SK-N-SH treated with all-trans-retinoic acid at 6 μM for 48 hours (cell line): ENCODE measurements around the gene SLC26A8.

Source experiments
- ARNTL ChIP-seq: fragments of 450-650 bp; formaldehyde crosslinking; IDR thresholded peaks from 2 replicates; pipeline ENCODE4 v1.5.0; 2020; ENCODE audit warnings: low read depth, mild to moderate bottlenecking, moderate library complexity, borderline replicate concordance
- ESRRG ChIP-seq: fragments of 250-450 bp; sonication (Bioruptor Pico); IDR thresholded peaks from 2 replicates; pipeline ENCODE4 v1.6.1; 2021; ENCODE audit warnings: mild to moderate bottlenecking
- GLIS3 ChIP-seq: fragments of 250-450 bp; sonication (Bioruptor Pico); IDR thresholded peaks from 2 replicates; pipeline ENCODE4 v1.5.0; 2020; ENCODE audit warnings: mild to moderate bottlenecking, moderate library complexity
- PATZ1 ChIP-seq: fragments of 250-450 bp; sonication (Bioruptor Pico); IDR thresholded peaks from 2 replicates; pipeline ENCODE4 v1.8.0; 2020; ENCODE audit warnings: mild to moderate bottlenecking, moderate library complexity, borderline replicate concordance
- PPARA ChIP-seq: fragments of 250-450 bp; sonication (Bioruptor Pico); IDR thresholded peaks from 2 replicates; pipeline ENCODE4 v1.5.0; 2020; ENCODE audit warnings: mild to moderate bottlenecking, borderline replicate concordance
- RARB ChIP-seq: fragments of 250-450 bp; sonication (Bioruptor Pico); IDR thresholded peaks from 2 replicates; pipeline ENCODE4 v1.8.0; 2021; ENCODE audit warnings: mild to moderate bottlenecking, moderate library complexity
- TOX ChIP-seq: fragments of 250-450 bp; sonication (Bioruptor Pico); IDR thresholded peaks from 2 replicates; pipeline ENCODE4 v1.8.0; 2021; ENCODE audit warnings: mild to moderate bottlenecking, moderate library complexity, borderline replicate concordance
- ZFP3 ChIP-seq: fragments of 250-450 bp; sonication (Bioruptor Pico); IDR thresholded peaks from 2 replicates; pipeline ENCODE4 v1.5.0; 2020; ENCODE audit warnings: mild to moderate bottlenecking, moderate library complexity
- TF ChIP-seq, protein P1 (sequence below): fragments of 250-450 bp; sonication (Bioruptor Pico); IDR thresholded peaks from 2 replicates; pipeline ENCODE4 v1.5.1; 2020; ENCODE audit warnings: low read depth, mild to moderate bottlenecking, moderate library complexity

DNA sequence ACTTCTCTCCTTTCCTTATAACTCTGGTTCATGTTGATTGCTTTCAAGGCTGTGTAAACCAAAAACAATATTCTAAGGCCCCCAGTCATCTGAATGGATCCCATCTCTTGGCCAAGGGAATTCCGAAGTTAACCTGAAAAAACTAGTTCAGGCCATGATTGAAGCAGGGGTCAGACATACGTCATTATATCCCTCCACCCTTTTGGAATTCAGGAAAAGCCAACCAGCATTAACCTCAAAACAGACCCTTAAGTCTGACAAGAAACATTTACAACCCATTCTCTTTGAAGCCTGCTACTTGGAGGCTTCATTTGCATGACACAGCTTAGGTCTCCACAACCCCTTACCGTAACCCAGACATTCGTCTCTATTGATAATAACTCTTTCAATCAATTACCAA, 39.7 kb downstream of the SLC26A8 start:
- TF ChIP-seq TOX (no peak), ARNTL (CRISPR knock-in tag) (no peak), ESRRG (no peak), PATZ1 (CRISPR knock-in tag) (no peak), PPARA (no peak), ZFP3 (CRISPR knock-in tag) (no peak), RARB (CRISPR knock-in tag) (no peak), GLIS3 (CRISPR knock-in tag) (no peak)
- TF ChIP-seq, protein P1, sequence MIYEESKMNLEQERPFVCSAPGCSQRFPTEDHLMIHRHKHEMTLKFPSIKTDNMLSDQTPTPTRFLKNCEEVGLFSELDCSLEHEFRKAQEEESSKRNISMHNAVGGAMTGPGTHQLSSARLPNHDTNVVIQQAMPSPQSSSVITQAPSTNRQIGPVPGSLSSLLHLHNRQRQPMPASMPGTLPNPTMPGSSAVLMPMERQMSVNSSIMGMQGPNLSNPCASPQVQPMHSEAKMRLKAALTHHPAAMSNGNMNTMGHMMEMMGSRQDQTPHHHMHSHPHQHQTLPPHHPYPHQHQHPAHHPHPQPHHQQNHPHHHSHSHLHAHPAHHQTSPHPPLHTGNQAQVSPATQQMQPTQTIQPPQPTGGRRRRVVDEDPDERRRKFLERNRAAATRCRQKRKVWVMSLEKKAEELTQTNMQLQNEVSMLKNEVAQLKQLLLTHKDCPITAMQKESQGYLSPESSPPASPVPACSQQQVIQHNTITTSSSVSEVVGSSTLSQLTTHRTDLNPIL (CRISPR knock-in tag) = no peak
